HepG2 (cell line): Measurements from ENCODE around the gene ASH1L. TPM values are rescaled to one million over a fixed set of nuclear protein-coding genes. Genes with fewer than 3 reads are reported as not detected.
"Not testable (repeated sequence)": the region's sequence is repeated elsewhere in the genome, so short reads cannot be mapped to it uniquely, and the experiment has no call there.

Experiments used
- ATAC-seq: fragments of 200-7000 bp; cut with Tn5 transposase; 3 replicates; pipeline ENCODE4 v1.9.1; 2020; ENCODE audit warnings: mild to moderate bottlenecking, moderate library complexity
- BruUV-seq: library from RNA; stranded (reverse); fragments of 400-500 nt; replicated peaks from 2 replicates; lab custom pipeline; 2021; lab: Mats Ljungman, UMichigan
- CTCF ChIA-PET: fragments of 300-600 bp; formaldehyde crosslinking; extraction: SDS; loops from one replicate; lab custom pipeline; 2021; ENCODE audit warnings: low total read pairs, inconsistent platforms, low intra/inter-chr PET ratio; lab: Yijun Ruan, JAX
- POLR2A ChIA-PET: fragments of 350-600 bp; sonication (Branson Sonifier 250); formaldehyde crosslinking; loops from one replicate; lab custom pipeline; 2020; ENCODE audit warnings: antibody characterized with exemption, inconsistent platforms; lab: Yijun Ruan, JAX
- DNase-seq: peaks from one replicate; pipeline ENCODE4 v3.0.0-alpha.2; 2015; ENCODE audit warnings: low spot score
- FAIRE-seq: peaks from 3 replicates; lab custom pipeline; 2011; peaks lifted over from hg19 to GRCh38; lab: Jason Lieb, UNC
- H2AFZ ChIP-seq: one replicate; pipeline ENCODE4 v1.6.1; 2011; ENCODE audit warnings: low read length, inconsistent platforms
- H3K27ac ChIP-seq: fragments of 300-600 bp; 3 replicates; pipeline ENCODE4 v1.8.0; 2011; ENCODE audit warnings: mixed run types, mild to moderate bottlenecking, mixed read lengths, low read length, inconsistent platforms; ENCODE audit not compliant: insufficient read depth; ENCODE audit errors: extremely low read length
- H3K27me3 ChIP-seq, 2 experiments: fragments of 200-600 bp in 1 of 2; 2 replicates in 1 of 2; 3 replicates in 1 of 2; pipeline versions ENCODE4 v1.6.0 to v1.8.0; 2011; ENCODE audit warnings: low read length in 2 of 2, mild to moderate bottlenecking in 2 of 2, moderate library complexity in 2 of 2, inconsistent platforms in 1 of 2; ENCODE audit not compliant: insufficient read depth in 2 of 2, control insufficient read depth in 1 of 2
- H3K36me3 ChIP-seq, 2 experiments: fragments of 200-600 bp in 1 of 2; replicated peaks in 1 of 2; 2 replicates in 1 of 2; 3 replicates in 1 of 2; pipeline versions ENCODE4 v1.5.1 to v1.8.0; 2011; ENCODE audit warnings: low read length in 2 of 2, inconsistent platforms in 1 of 2; ENCODE audit not compliant: insufficient read depth in 2 of 2, control insufficient read depth in 1 of 2
- H3K4me1 ChIP-seq: 2 replicates; pipeline ENCODE4 v1.5.1; 2012; ENCODE audit warnings: low read length, inconsistent platforms; ENCODE audit not compliant: insufficient read depth
- H3K4me2 ChIP-seq: 2 replicates; pipeline ENCODE4 v1.6.0; 2011; ENCODE audit warnings: low read depth, low read length, inconsistent platforms
- H3K4me3 ChIP-seq, 3 experiments: fragments of 200-600 bp in 1 of 3; sonication (generic), shearing (Covaris generic) in 1 of 3; replicated peaks in 1 of 3; 2 replicates each; pipeline ENCODE4 v1.5.1; 2011 to 2016; ENCODE audit warnings: low read length in 3 of 3, inconsistent platforms in 2 of 3, low read depth in 2 of 3, mild to moderate bottlenecking in 2 of 3, control low read depth in 1 of 3, mixed read lengths in 1 of 3; ENCODE audit not compliant: insufficient read depth in 1 of 3
- H3K79me2 ChIP-seq: one replicate; pipeline ENCODE4 v1.6.1; 2011; ENCODE audit warnings: low read length, inconsistent platforms; ENCODE audit not compliant: insufficient read depth
- H3K9ac ChIP-seq: 2 replicates; pipeline ENCODE4 v1.6.0; 2011; ENCODE audit warnings: mild to moderate bottlenecking, low read depth, low read length, inconsistent platforms; ENCODE audit not compliant: insufficient read depth
- H3K9me3 ChIP-seq: 2 replicates; pipeline ENCODE4 v1.5.1; 2012; ENCODE audit warnings: mild to moderate bottlenecking, low read length
- H4K20me1 ChIP-seq: 2 replicates; pipeline ENCODE4 v1.6.0; 2011; ENCODE audit warnings: inconsistent platforms, mild to moderate bottlenecking, low read length, moderate library complexity; ENCODE audit not compliant: insufficient read depth
- CHD4 ChIP-seq: fragments of 200-600 bp; sonication (generic); IDR thresholded peaks from 2 replicates; pipeline ENCODE4 v1.7.0; 2017; ENCODE audit warnings: mild to moderate bottlenecking, low read length, borderline replicate concordance
- JUND ChIP-seq: sonication (generic); formaldehyde crosslinking; IDR thresholded peaks from 2 replicates; pipeline ENCODE4 v1.8.0; 2022; ENCODE audit warnings: mild to moderate bottlenecking, missing genetic modification reagents
- RBAK ChIP-seq: sonication (generic); formaldehyde crosslinking; IDR thresholded peaks from 2 replicates; pipeline ENCODE4 v1.5.1; 2020; ENCODE audit warnings: mild to moderate bottlenecking, missing genetic modification reagents
- RXRA ChIP-seq: sonication (generic); formaldehyde crosslinking; IDR thresholded peaks from 2 replicates; pipeline ENCODE4 v1.5.1; 2020; ENCODE audit warnings: missing genetic modification reagents
- ZFAT ChIP-seq: sonication (generic); formaldehyde crosslinking; conservative IDR thresholded peaks from 2 replicates; pipeline ENCODE4 v1.8.1; 2023; ENCODE audit warnings: missing genetic modification reagents, inconsistent platforms
- ZNF280D ChIP-seq: sonication (generic); formaldehyde crosslinking; IDR thresholded peaks from 2 replicates; pipeline ENCODE4 v1.5.1; 2020; ENCODE audit warnings: mild to moderate bottlenecking, missing genetic modification reagents
- ZNF292 ChIP-seq: sonication (generic); formaldehyde crosslinking; IDR thresholded peaks from 2 replicates; pipeline ENCODE4 v1.8.1; 2022; ENCODE audit warnings: mild to moderate bottlenecking, low read depth, missing genetic modification reagents, borderline replicate concordance
- ZNF703 ChIP-seq: sonication (generic); formaldehyde crosslinking; IDR thresholded peaks from 2 replicates; pipeline ENCODE4 v1.5.1; 2020; ENCODE audit warnings: missing genetic modification reagents, mild to moderate bottlenecking, moderate library complexity, borderline replicate concordance
- ZNF773 ChIP-seq: sonication (generic); formaldehyde crosslinking; IDR thresholded peaks from 2 replicates; pipeline ENCODE4 v1.4.0; 2020; ENCODE audit warnings: missing genetic modification reagents, borderline replicate concordance
- ZSCAN25 ChIP-seq: sonication (generic); formaldehyde crosslinking; IDR thresholded peaks from 2 replicates; pipeline ENCODE4 v1.8.0; 2022; ENCODE audit warnings: mild to moderate bottlenecking, missing genetic modification reagents
- WGBS: methylation state at CpG from one replicate; pipeline ENCODE4 v1.1.6; 2017; ENCODE audit warnings: low lambda C conversion rate; 5-methylcytosine and 5-hydroxymethylcytosine counted together
- in situ Hi-C: cut with HindIII; loops from 2 replicates; pipeline ENCODE4 v1.10.0; 2017; ENCODE audit warnings: low pct_unique_long_range_greater_than_20kb; ENCODE audit not compliant: extremely low pct_ligation_motif_present
- intact Hi-C: fragments of 100-400 bp; cut with micrococcal nuclease; formaldehyde crosslinking; loops from one replicate; pipeline ENCODE4 v1.10.0; 2022; ENCODE audit not compliant: unreplicated experiment
- polyA plus RNA-seq, 8 experiments: library from polyadenylated mRNA; depleted of rRNA in 3 of 8; stranded (reverse) in 7 of 8; unstranded in 1 of 8; fragments of >200 nt; fragmentation: Illumina TruSeq in 4 of 8; extraction: Trizol in 4 of 8; gene quantifications; 2 replicates each; pipeline versions ENCODE4 v1.2.1 to v1.2.3, GENCODE V29; 2011 to 2016; ENCODE audit warnings: low read depth in 4 of 8, missing spikeins in 1 of 8, mixed read lengths in 1 of 8; ENCODE audit not compliant: insufficient read depth in 1 of 8
- total RNA-seq, 5 experiments: library from RNA; depleted of rRNA; stranded (reverse); fragments of >200 nt; fragmentation: Illumina TruSeq; extraction: Trizol; gene quantifications; 2 replicates each; pipeline ENCODE4 v1.2.3, GENCODE V29; 2016; ENCODE audit warnings: low read depth in 1 of 5

ASH1L gene
- total and polyA plus RNA-seq, 2 of the 13 experiments (the other 11 are each of a cell fraction or from before 2014, with no cell fraction given): 10.2 to 15.3 TPM

- no peak for TF ChIP-seq JUND (CRISPR knock-in tag)
- TF ChIP-seq ZNF280D (CRISPR knock-in tag): no peak
- TF ChIP-seq ZSCAN25 (CRISPR knock-in tag): no peak
- TF ChIP-seq ZNF703 (CRISPR knock-in tag): no peak
- no peak for TF ChIP-seq RXRA
- TF ChIP-seq CHD4: no peak
- no peak for TF ChIP-seq ZNF292 (CRISPR knock-in tag)
- no peak for TF ChIP-seq ZNF773 (CRISPR knock-in tag)
- TF ChIP-seq RBAK (CRISPR knock-in tag): no peak
- no peak for TF ChIP-seq ZFAT (CRISPR knock-in tag)
These were observed 54.7 kb downstream of the ASH1L start (continued) for GRCh38 chr1:155507945-155508344.

- CTCF ChIA-PET: not testable (repeated sequence)
These were observed 56.6 kb downstream of the ASH1L start for GRCh38 chr1:155505963-155506362.

More at GRCh38 chr1:155505963-155506362, 56.6 kb downstream of the ASH1L start:
- H3K27ac ChIP-seq, ATAC-seq, in situ Hi-C loops, FAIRE-seq, POLR2A ChIA-PET, H3K4me3 ChIP-seq, DNase-seq, H3K4me2 ChIP-seq, H3K36me3 ChIP-seq, H4K20me1 ChIP-seq, BruUV-seq, H3K9me3 ChIP-seq, H3K9ac ChIP-seq, H2AFZ ChIP-seq, H3K27me3 ChIP-seq: not testable (repeated sequence)
- intact Hi-C loops: loop anchor here (10.0 kb wide), 1 partner anchor 51 kb away; no protein-coding TSS in a partner anchor
- Histone ChIP-seq H3K79me2 (peaks cover 59% of the 10 kb centered on the region), H3K4me1 (peaks cover 12% of the 10 kb centered on the region)
- WGBS: 100% methylated on average over 3 of the region's 3 CpGs
